GM12801 (cell line): Measurements from ENCODE around the gene LAMA5.

Experiments used
- CTCF ChIP-seq: IDR thresholded peaks from one replicate; pipeline ENCODE4 v1.5.1; 2011; ENCODE audit warnings: control low read depth; ENCODE audit not compliant: insufficient read length; ENCODE audit errors: extremely low read depth

Gene LAMA5

GRCh38 chr20:62351469-62352401, 15.4 kb downstream of the LAMA5 start:
- TF ChIP-seq CTCF, result no peak

GRCh38 chr20:62350629-62351422, 16.3 kb downstream of the LAMA5 start:
- no peak for TF ChIP-seq CTCF

- no peak for TF ChIP-seq CTCF
Observed at GRCh38 chr20:62350098-62350628, 16.9 kb downstream of the LAMA5 start.

GRCh38 chr20:62349556-62350097, 17.5 kb downstream of the LAMA5 start:
- TF ChIP-seq CTCF, result no peak

- TF ChIP-seq CTCF, result no peak
Observed at GRCh38 chr20:62348604-62349003, 18.5 kb downstream of the LAMA5 start.

- no peak for TF ChIP-seq CTCF
Observed at GRCh38 chr20:62347445-62347844, 19.7 kb downstream of the LAMA5 start.

- TF ChIP-seq CTCF, result no peak
Observed at GRCh38 chr20:62347151-62347404, 20.0 kb downstream of the LAMA5 start.
